Measurements from ENCODE around the gene TAF11.

The TAF11 gene

GRCh38 chr6:34916348-34916967, 28.6 kb upstream of the TAF11 start:
- TF ChIP-seq CTCF (IDR thresholded peaks at IDR 0.05; ENCODE audit: insufficient read depth, missing control alignments): no peak
- no peak for FAIRE-seq
- no peak for DNase-seq (ENCODE audit: insufficient read length, low spot score)

GRCh38 chr6:34914358-34914757, 26.5 kb upstream of the TAF11 start:
- FAIRE-seq (no peak), DNase-seq (ENCODE audit: insufficient read length, low spot score) (no peak)
- no peak for TF ChIP-seq CTCF (IDR thresholded peaks at IDR 0.05; ENCODE audit: insufficient read depth, missing control alignments)

GRCh38 chr6:34912715-34913464, 25.0 kb upstream of the TAF11 start:
- FAIRE-seq (no peak), DNase-seq (ENCODE audit: insufficient read length, low spot score) (no peak)
- TF ChIP-seq CTCF (IDR thresholded peaks at IDR 0.05; ENCODE audit: insufficient read depth, missing control alignments): no peak

GRCh38 chr6:34911822-34912221, 24.0 kb upstream of the TAF11 start:
- DNase-seq (ENCODE audit: insufficient read length, low spot score): no peak
- no peak for FAIRE-seq
- no peak for TF ChIP-seq CTCF (IDR thresholded peaks at IDR 0.05; ENCODE audit: insufficient read depth, missing control alignments)

GRCh38 chr6:34909320-34909883, 21.6 kb upstream of the TAF11 start:
- DNase-seq (ENCODE audit: insufficient read length, low spot score): no peak
- TF ChIP-seq CTCF (IDR thresholded peaks at IDR 0.05; ENCODE audit: insufficient read depth, missing control alignments): no peak
- no peak for FAIRE-seq

GRCh38 chr6:34908194-34908593, 20.4 kb upstream of the TAF11 start:
- no peak for TF ChIP-seq CTCF (IDR thresholded peaks at IDR 0.05; ENCODE audit: insufficient read depth, missing control alignments)
- FAIRE-seq: no peak
- no peak for DNase-seq (ENCODE audit: insufficient read length, low spot score)

GRCh38 chr6:34906826-34907225, 19.0 kb upstream of the TAF11 start:
- no peak for FAIRE-seq
- TF ChIP-seq CTCF (IDR thresholded peaks at IDR 0.05; ENCODE audit: insufficient read depth, missing control alignments): no peak

More at GRCh38 chr6:34906826-34907225, 19.0 kb upstream of the TAF11 start:
- DNase-seq (ENCODE audit: insufficient read length, low spot score): no peak

Measured in D721Med (cell line).